HG03045 (cell line): ENCODE results near the gene CEP112.

Source experiments
- ATAC-seq: cut with Tn5 transposase; IDR thresholded peaks from one replicate; pipeline ENCODE4 v1.9.1; 2021; ENCODE audit warnings: mild to moderate bottlenecking, moderate library complexity; ENCODE audit not compliant: unreplicated experiment

The CEP112 gene

GRCh38 chr17:66191593-66192377, at the start of gene CEP112:
Gene CEP112, minus strand, starts transcription at chr17:66192133.
- ATAC-seq: peak; percentile 76

GRCh38 chr17:66240630-66241029, 48.7 kb upstream of the CEP112 start:
- no peak for ATAC-seq

GRCh38 chr17:66240013-66240412, 48.1 kb upstream of the CEP112 start:
- no peak for ATAC-seq

GRCh38 chr17:66235377-66235994, 43.6 kb upstream of the CEP112 start:
- no peak for ATAC-seq

DNA sequence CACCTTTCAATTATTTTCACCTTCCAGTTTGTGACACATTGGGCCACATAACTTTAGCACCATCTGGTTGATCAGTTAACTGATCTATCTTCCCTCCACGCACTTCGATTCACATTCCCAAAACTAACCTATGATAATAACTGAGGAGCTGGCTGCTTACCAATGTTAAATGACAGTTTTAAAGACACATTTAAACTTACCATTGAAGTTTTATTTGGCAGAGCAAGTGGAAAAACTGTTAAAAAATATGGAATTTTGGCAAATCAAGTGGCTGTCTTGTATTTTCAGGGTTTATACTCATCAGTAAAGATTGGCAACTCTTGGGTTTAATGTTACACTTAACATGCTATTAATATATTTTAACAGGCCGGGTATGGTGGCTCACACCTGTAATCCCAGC, 42.7 kb upstream of the CEP112 start:
- ATAC-seq: no peak

DNA sequence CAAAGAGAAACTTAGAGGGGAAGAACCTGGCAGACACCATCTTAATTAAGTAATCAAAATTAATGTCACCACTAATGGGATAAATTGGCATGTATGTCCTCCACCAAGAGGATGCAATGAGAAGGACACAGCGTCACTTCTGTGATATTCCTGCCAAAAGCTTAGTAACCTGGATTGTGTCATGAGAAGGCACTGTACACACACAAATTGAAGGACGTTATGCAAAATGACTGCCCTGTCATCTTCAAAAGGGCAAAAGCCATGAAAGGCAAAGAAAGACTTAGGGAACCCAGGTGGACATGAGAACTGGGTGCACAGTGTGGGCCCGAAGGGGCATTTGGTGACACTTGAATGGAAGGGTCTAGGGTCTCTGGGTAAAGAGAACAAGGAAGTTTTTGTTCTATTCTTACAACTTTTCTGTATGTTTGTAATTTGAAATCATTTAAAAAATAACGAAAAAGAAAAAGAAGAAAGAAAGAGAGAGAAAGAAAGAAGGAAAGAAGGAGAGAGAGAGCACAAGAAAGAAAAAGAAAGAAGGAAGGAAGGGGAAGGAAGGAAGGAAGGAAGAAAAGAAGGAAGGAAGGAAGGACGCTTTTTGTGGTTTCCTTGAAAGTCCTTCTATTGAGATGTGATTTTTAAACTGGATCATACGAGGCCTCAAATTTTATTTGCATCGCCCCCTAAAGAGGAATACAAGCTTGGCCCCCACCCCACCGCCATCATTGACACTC, 41.3 kb upstream of the CEP112 start:
- ATAC-seq: no peak

DNA sequence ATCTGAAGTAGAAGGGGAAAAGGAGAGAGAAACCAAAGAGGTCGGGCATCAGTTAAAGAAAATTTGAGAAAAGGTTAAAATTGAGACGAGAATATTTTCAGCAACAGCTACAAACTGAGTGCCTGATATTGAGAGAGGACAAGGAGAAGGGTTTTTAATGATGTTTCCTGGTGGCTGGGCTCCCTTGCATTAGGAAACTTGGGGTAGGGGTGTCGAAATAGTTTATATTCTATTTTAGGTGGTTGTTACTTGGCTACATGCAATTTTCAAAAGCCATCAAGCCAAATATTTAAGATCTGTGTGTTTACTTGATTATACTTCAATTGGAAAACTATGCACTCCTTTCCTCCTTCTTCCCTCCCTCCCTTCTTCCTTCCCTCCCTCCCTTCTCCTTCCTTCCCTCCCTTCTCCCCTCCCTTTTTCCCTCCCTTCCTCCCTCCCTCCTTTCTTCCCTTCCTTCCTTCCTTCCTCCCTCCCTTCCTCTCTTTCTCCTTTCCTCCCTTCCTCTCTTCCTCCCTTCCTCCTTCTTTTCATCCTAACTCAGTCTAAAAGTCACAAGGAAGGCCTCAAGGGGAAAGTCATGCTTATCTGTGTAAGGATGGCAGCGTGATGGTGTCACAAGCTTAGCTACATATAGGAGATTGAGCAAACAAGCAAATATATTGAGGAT, 39.1 kb upstream of the CEP112 start:
- ATAC-seq: no peak

- no peak for ATAC-seq
Observed at GRCh38 chr17:66229783-66230538, 38.0 kb upstream of the CEP112 start.

DNA sequence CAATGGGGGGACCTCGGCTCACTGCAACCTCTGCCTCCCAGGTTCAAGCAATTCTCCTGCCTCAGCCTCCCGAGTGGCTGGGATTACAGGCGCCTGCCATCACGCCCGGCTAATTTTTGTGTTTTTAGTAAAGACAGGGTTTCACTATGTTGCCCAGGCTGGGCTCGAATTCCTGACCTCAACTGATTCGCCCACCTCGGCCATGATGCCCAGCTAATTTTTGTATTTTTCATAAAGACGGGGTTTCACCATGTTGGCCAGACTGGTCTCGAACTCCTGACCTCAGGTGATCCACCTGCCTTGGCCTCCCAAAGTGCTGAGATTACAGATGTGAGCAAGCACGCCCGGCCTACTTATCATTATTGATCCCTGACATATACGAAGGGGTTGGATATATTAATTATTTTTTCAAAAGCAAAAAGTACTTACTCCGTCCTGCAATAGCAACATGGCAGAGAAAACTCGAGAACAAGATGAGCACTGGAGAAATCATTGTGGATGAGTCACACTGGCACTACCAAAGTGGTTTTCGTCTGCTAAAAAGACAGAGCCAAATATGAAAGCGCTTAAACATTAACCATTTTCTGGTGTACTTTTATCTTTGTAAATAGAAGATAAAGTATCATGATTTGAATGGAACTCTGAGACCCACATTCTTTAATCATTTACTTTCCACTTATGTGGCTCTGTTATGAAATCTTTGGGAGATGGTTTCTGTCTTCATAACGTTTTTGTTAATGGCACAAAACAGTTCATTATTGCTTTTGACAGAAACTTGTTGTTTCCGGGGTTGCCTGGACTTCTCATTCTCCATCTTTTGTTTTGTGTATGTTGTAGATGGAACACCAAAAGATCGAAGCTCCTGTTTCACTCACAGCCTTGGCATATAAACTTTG, 37.2 kb upstream of the CEP112 start, which contains the start of gene APOH:
APOH (minus strand) TSS at position 529 of the 896 bp plus-strand sequence; CDS start at position 493, 36 bp downstream.
- ATAC-seq: no peak

DNA sequence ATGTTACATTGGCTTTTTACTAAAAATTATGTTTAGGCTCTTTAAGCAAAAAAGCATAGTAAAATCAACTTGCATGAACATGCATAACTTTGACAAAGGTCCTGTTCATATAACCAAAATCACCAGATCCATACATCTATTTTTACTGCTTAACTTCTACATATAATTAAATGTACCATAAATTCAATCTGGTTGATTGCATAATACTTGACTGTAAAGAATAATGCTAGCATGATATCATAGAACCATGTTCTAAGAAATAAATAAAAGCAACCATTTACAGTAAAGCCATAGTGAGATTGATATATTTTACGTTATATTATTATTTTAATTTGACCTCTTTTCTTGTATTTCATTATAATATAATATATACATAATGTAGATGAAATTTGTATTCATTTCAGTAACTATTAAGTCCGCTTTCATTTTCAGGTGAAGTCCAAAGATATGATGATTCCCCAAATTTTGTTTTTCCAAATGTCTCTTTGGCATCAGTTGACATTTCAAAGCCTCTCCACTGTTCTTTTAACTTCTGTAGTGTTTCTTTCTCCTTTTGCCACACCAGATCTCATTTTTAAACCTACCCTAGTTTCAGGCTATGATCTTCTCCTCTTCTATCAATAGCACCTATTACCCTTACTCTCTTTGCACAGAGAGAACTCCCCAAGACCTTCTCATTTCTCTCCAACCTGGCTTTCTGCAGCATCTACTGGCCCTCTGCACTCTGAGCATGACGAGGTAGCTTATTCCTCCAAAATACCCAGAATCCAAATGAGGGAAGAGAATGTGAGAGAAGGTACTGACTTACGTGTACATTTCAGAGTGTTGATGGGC, 35.5 kb upstream of the CEP112 start:
- no peak for ATAC-seq

GRCh38 chr17:66222798-66223350, 30.9 kb upstream of the CEP112 start:
- ATAC-seq: no peak

DNA sequence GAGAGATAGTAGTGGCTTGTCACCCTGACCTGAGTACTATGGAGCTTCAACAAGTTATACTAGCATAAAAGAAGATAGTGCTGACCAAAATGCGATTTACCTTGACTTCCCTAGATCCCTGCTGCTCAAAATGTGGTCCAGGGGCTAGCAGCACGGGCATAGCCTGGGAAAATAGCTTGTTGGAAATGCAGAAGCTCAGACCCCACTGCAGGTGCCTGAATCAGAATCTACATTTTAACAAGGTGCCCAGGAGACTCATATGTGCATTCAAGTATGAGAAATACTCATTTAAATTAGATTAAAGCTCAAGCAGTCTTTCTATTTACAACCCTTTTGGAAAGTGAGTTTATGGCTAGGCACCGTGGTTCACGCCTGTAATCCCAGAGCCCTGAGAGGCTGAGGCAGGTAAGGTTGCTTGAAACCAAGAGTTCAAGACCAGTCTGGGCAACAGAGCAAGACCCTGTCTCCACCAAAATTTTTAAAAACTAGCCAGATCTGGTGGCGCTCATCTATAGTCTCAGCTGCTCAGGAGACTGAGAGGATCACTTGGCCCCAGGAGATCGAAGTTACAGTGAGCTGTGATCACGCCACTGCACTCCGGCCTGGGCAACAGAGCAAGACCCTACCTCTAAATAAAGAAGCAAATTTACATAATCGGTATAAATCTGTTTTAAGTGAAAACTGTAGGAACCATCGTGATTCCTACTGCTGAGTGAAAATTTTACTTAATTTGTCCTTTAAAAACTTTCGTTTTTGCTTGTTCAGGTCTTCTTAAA, 30.0 kb upstream of the CEP112 start:
- no peak for ATAC-seq

DNA sequence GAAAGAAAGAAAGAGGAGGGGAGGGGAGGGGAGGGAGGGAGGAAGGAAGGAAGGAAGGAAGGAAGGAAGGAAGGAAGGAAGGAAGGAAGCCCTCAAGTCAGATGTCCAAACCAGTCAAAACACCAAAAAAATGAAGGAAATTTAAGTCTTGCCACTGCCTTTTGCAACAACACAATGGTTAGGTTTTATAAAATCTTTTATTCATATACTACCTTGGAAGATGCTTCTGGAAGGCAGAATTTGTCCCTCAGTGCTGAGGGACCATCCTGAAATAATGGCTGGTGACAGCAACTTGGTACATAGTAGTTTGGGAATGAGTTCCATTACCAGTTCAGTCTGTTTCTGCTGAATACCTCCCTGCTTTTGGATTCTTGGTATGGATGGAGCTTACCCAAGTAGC, 29.4 kb upstream of the CEP112 start:
- no peak for ATAC-seq

GRCh38 chr17:66220079-66220835, 28.3 kb upstream of the CEP112 start:
- no peak for ATAC-seq

GRCh38 chr17:66215529-66215911, 23.6 kb upstream of the CEP112 start:
- ATAC-seq: no peak

DNA sequence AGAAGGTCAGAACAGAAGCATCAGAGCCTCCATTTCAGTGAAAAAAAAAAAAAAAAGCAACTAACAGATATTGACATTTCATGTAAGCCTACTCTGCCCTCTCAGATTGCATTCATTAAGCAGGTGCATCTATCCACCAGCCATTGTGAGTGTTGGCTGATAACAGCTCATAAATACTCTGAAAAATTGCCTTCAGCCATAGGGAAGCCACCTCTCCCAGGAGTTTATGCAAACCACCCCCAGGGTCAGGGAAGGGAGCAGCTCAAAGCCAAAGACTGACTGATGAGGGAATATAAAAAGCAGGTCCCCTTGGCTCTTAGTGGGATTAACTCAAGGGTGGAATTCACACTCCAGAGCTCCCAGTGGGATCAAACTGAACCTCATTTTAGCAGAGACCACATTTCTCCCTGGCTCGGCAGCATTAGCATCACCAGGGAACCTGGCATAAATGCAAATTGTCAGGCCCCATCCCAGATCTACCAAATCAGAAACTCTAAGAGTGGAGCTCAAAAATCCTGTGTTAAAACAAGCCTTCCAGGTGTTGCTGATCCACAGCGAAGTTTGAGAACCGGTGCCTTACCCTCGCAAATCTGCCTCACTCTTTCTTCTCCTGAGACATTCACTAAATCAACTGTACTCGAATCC, 23.1 kb upstream of the CEP112 start:
- ATAC-seq: no peak
